ENCODE measurements around the gene SETD4.

DNA sequence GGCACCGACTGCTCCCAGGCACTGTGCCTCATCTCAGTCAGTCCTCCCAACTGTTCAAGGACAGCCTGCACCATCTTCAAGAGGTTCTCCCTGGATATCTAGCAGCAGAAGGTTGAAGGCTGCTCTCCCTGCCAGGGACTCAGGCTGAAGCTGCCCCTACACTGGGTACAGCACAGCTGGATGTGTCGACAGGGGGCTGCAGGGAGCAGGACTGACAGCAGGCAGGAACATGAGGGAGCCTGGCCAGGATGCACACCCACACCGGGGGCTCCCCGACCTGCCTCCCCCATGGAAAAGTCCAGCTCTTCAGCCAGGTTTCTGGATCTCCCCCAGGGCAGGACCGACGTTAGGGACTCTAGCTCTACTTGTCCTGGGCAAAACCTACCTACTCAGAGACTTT, 20.5 kb downstream of the SETD4 start:
- TF ChIP-seq, protein P1, sequence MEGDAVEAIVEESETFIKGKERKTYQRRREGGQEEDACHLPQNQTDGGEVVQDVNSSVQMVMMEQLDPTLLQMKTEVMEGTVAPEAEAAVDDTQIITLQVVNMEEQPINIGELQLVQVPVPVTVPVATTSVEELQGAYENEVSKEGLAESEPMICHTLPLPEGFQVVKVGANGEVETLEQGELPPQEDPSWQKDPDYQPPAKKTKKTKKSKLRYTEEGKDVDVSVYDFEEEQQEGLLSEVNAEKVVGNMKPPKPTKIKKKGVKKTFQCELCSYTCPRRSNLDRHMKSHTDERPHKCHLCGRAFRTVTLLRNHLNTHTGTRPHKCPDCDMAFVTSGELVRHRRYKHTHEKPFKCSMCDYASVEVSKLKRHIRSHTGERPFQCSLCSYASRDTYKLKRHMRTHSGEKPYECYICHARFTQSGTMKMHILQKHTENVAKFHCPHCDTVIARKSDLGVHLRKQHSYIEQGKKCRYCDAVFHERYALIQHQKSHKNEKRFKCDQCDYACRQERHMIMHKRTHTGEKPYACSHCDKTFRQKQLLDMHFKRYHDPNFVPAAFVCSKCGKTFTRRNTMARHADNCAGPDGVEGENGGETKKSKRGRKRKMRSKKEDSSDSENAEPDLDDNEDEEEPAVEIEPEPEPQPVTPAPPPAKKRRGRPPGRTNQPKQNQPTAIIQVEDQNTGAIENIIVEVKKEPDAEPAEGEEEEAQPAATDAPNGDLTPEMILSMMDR (IDR thresholded peaks at IDR 0.05), result no peak
- no peak for TF ChIP-seq EZH2 (IDR thresholded peaks at IDR 0.05)

All from neural progenitor cell (in vitro differentiated cells).